RCC 7860 (cell line): ENCODE results near the gene PHKA1.
"Not testable (repeated sequence)": the region's sequence is repeated elsewhere in the genome, so short reads cannot be mapped to it uniquely, and the experiment has no call there.

Source experiments
- DNase-seq: peaks from one replicate; pipeline ENCODE4 v3.0.0-alpha.2; 2015; ENCODE audit warnings: low spot score
- FAIRE-seq: peaks from 2 replicates; lab custom pipeline; 2012; peaks lifted over from hg19 to GRCh38; lab: Jason Lieb, UNC

The PHKA1 gene

GRCh38 chrX:72673951-72674350, 40.2 kb downstream of the PHKA1 start:
- FAIRE-seq, result not testable (repeated sequence)

DNA sequence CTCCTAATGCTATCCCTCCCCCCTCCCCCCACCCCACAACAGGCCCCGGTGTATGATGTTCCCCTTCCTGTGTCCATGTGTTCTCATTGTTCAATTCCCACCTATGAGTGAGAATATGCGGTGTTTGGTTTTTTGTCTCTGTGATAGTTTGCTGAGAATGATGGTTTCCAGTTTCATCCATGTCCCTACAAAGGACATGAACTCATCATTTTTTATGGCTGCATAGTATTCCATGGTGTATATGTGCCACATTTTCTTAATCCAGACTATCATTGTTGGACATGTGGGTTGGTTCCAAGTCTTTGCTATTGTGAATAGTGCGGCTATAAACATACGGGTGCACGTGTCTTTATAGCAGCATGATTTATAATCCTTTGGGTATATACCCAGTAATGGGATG, 44.6 kb downstream of the PHKA1 start:
- not testable (repeated sequence) for DNase-seq

More at GRCh38 chrX:72673951-72674350, 40.2 kb downstream of the PHKA1 start:
- DNase-seq, result not testable (repeated sequence)

DNA sequence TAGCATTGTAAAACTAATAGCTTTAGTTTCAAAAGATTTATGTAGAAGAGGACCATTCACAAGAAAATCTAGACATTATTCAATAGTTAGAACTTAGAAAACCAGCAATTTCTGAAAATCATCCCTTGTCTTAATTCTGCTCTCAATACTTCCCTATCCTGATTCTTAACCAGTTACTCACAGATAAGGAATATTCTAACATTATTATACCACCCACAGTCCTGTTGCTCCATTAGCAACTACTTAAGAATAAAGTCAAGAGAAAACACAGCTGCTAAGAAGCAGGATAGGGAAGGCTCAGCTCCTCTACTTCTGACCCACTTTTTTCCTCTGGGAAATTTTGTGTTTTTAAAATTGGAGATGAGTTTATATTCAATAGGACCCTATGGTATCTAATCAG, 47.7 kb downstream of the PHKA1 start:
- FAIRE-seq, result no peak
- no peak for DNase-seq

More for the DNA sequence above, 44.6 kb downstream of the PHKA1 start:
- not testable (repeated sequence) for FAIRE-seq

DNA sequence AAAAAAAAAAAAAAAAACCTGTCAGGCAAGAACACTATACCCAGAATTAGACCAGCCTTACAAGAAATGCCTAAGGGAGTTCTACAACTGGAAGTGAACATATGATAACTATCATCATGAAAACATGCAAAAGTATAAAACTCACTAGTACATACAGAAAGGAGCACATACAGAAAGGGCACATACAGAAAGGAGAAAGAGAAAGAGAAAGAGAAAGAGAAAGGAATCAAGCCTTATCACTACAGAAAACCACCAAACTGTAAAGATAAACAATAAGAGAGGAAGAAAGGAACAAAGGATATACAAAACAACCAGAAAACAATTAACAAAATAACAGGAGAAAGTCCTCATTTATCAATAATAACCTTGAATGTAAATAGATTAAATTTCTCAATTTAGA, 50.4 kb downstream of the PHKA1 start:
- DNase-seq, result no peak
- FAIRE-seq, result no peak

DNA sequence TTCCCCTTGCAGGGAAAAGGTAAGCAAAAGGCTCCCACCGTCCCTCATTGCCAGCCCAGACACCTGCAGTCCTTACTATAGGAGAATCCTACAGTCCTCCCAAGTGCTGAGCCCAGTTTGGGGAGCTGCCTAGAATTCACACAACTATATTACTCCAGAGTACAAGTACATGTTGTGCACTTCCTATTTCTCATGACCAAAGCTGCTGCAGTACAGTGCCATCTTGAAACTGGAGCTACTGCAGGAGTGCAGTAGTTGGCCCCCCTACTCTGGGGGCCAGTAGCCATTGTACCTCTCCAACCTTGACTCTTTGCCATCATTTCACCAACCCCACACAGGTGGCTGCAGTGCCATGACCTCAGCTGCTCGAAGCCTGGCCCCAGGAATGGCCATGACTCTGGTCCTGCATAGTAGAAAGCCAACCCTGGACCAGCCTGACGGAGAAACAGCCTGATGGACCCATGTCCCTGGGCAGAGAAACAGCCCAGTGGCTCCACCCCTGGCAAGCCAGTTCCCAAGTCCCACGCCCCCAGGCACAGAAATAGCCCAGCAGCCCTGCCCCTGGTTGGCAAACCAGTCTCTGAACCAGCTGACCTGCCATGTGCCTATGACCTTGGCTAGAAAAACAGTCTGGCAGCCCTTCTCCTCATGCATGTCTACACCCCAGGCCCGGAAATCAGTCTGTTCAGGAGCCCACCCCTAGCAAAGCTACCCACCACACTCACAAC, 51.9 kb downstream of the PHKA1 start:
- FAIRE-seq (no peak), DNase-seq (no peak)

- DNase-seq (no peak), FAIRE-seq (no peak)
These were observed 54.4 kb downstream of the PHKA1 start for GRCh38 chrX:72659723-72660122.

GRCh38 chrX:72652082-72652481, 62.0 kb downstream of the PHKA1 start:
- DNase-seq (no peak), FAIRE-seq (no peak)

GRCh38 chrX:72644946-72645345, 69.2 kb downstream of the PHKA1 start:
- no peak for DNase-seq
- FAIRE-seq, result no peak

DNA sequence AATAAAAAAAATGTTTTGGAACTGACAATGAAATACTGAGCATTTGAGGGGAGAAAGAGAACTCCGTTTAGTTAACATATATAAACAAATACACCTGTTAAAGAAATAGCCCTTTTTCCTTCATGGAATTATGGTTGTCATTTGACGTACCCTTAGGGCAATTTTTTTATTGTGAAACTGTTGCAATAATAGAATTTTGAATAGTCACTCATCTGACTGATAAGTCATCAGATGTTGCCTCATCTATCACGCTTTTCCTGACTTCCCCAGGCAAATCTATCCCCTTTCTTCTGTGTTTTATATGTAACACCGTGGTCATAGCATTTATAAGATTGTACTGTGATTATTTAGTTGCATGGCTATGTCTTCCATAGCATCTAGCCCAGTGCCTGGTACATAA, 72.5 kb downstream of the PHKA1 start:
- FAIRE-seq (no peak), DNase-seq (no peak)

DNA sequence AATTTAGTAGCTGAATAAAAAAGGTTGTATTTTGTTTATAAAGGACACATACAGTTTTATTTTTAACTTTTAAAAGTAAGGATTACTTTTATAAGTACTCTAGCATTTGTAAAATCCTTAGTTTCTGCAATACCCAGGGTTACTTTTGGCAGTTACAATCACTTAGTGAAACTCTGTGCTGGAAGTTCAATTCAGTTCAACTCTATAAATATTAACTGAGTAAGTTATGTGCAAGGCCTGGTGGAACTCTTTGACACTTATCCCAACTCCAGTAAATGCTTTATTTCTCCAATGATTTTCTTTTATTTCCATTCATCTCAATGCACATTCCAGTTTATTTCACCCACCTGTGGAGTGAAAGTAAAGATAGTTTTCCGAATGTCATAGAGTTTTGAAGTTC, 78.2 kb downstream of the PHKA1 start:
- FAIRE-seq (no peak), DNase-seq (no peak)

GRCh38 chrX:72634331-72634730, 79.8 kb downstream of the PHKA1 start:
- FAIRE-seq (no peak), DNase-seq (no peak)

DNA sequence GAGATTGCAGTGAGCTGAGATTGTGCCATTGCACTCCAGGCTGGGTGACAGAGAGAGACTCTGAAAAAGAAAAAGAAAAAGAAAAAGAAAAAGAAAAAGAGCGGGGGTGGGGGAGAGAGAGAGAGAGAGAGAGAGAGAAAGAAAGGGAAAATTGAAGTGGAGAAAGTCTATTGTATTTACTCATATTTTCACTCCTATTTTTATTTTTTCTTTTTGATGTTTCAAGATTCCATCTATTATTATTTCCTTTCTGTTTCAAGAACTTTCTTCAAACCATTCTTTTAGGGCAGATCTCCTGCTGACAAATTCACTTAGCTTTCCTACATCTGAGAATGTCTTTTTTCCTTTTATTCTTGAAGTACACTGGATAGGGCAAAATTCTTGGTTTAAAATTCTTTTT, 83.9 kb downstream of the PHKA1 start:
- DNase-seq (no peak), FAIRE-seq (no peak)

GRCh38 chrX:72624194-72624593, 89.9 kb downstream of the PHKA1 start:
- FAIRE-seq, result no peak
- no peak for DNase-seq

- FAIRE-seq (peak; percentile 58), DNase-seq (peak; percentile 11)
These were observed 92.3 kb downstream of the PHKA1 start for GRCh38 chrX:72621625-72622485.

DNA sequence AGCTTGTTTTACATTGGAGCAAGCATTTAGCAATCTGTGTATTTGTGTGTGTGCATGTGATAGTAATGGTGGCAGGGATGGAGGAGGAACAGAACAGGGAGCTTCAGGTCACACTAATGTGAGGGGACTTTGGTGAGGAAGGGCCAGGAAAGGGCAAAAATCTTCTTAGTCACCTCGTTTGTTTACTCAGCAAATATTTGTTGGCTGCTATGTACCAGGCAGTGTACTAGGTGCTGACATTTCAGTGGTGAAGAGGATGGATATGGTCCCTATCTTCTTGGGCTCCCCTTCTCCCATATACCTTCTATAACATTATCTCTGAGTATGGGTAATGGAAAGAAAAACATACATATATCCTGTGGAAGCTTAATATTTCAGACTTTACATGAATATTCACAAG, 92.9 kb downstream of the PHKA1 start:
- DNase-seq (no peak), FAIRE-seq (no peak)

DNA sequence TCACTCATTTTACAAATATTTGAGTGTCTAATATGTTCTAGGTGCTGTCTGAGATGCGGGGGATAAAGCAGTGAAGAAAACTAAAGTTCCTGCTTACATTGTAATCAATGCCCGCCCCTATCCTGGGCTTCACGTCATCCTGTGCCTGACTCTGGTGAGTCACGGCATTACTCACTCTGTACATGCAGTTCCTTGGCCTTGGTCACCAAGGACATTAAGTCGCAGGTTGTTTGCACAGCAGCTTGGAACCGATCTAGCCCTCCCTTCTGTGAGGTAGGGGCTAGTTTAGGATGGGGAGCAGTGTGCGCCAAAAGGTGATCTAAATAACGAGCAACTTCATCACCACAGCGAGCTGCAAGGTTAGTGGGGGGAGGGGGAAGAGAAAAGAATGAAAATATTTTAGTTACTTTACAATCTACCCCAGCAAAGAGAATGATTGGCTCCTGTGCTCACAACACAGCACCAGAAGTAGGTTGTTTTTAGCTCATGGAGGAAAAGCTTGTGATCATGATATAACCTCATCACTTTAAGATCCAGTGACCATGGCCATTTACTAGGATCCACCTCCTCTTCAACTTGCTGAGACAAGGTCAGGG, 93.5 kb downstream of the PHKA1 start:
- DNase-seq (peak; percentile 73), FAIRE-seq (peak; percentile 89)

GRCh38 chrX:72609313-72609712, 104.8 kb downstream of the PHKA1 start:
- FAIRE-seq (no peak), DNase-seq (no peak)

DNA sequence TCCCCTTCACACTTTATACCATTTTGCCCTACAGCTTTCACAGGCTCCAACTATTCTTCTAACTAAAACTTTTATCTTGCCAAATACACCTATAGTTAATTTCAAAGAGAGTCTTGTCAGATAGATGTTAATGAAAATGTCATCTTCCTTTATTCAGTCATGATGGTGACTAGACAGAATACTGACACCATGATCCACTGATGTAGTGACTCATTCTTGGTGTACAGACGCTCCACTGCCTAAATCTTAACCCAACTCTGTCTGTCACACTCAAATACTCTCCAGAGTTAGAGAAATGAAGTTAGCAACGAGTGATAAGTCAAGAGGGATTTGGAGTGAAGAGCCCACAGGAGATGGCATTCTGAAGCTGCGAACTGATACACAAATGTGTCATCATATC, 109.4 kb downstream of the PHKA1 start:
- DNase-seq, result no peak
- peak; percentile 22 for FAIRE-seq

DNA sequence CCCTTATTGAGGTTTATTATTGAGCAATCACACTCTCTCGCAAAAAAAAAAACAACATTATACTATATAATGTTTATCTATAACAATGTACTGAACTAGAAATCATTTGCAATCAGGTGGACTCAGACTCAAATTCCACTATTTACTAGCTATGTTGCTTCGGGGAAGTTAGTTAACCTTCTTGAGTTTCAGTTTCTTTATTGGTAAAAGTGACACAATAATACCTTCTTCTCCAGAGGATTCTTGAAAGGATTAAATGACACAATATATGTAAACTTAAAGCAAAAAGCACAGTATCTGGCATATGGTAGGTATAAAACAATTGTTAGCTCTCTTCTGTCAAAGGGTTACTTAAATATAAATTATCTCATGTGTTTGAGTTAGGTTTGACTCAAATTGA, 110.0 kb downstream of the PHKA1 start:
- FAIRE-seq (no peak), DNase-seq (no peak)

DNA sequence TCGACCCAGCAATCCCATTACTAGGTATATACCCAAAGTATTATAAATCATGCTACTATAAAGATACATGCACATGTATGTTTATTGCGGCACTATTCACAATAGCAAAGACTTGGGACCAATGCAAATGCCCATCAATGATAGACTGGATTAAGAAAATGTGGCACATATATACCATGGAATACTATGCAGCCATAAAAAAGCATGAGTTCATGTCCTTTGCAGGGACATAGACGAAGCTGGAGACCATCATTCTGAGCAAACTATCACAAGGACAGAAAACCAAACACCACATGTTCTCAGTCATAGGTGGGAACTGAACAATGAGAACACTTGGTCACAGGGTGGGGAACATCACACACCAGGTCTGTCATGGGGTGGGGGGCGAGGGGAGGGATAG, 123.1 kb downstream of the PHKA1 start:
- not testable (repeated sequence) for DNase-seq, FAIRE-seq

DNA sequence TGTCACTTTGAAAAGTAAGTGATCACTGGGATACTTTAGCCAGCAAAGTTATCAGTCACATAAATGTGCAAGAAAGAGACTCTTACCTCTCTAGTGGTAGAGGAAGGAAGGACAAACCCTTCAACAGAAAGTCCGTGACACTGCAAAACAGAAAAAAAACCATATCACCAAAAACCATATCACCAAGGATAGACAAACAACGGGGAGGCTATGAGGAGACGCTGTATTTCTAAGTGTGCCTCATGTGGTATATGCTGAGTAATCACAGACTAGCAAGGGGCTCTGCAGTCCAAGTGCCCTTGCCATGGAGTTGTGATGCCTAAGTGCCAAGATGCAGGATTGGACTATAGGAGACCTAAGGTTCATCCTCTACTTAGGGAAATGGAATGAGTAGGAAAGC, 129.9 kb downstream of the PHKA1 start:
- FAIRE-seq (no peak), DNase-seq (no peak)
